GM12891 (cell line): ENCODE results near the gene BBLN.

Experiments used
- POLR2A ChIP-seq: IDR thresholded peaks from 2 replicates; pipeline ENCODE4 v1.6.1; 2011; ENCODE audit warnings: low read depth, low read length, control low read depth
- POLR2AphosphoS5 ChIP-seq: IDR thresholded peaks from 2 replicates; pipeline ENCODE4 v1.6.1; 2011; ENCODE audit warnings: low read depth, low read length, control low read depth
- POU2F2 ChIP-seq: IDR thresholded peaks from 2 replicates; pipeline ENCODE4 v1.6.1; 2011; ENCODE audit warnings: low read depth, mild to moderate bottlenecking, control low read depth, low read length, moderate library complexity
- SPI1 ChIP-seq: IDR thresholded peaks from 2 replicates; pipeline ENCODE4 v1.6.1; 2011; ENCODE audit warnings: low read depth, low read length, control low read depth
- TAF1 ChIP-seq: IDR thresholded peaks from 2 replicates; pipeline ENCODE4 v1.6.1; 2011; ENCODE audit warnings: low read depth, low read length, control low read depth

DNA sequence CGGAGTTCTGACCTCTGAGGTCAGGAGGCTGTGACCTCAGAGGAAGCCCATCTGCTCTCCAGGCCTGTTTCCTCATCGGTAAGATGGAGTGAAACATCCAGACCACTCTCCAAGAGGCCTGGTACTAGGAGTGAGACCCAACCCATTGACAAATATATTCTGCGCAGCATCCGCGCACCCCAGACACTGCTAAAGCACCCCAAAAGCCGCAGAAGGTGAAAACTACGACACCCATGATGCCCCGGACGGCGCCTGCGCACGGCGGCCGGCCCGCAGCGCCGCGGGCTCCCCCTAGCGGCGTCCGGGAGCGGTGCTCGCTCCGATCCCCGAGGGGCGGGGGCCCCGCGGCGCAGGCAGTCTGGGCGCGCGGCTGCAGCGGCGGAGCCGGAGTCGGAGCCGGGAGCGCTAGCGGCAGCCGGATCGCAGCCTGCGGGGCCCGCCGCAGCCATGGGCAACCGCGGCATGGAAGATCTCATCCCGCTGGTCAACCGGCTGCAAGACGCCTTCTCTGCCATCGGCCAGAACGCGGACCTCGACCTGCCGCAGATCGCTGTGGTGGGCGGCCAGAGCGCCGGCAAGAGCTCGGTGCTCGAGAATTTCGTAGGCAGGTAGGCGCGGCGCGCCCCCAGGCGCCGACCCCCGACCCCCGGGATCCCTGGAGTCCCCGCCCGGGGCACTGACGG, 43.1 kb downstream of the BBLN start, which contains the start of gene DNM1:
- TF ChIP-seq POLR2A (no peak), POLR2AphosphoS5 (no peak), TAF1 (no peak), SPI1 (no peak), POU2F2 (no peak)
